ENCODE data around the gene SORCS3. TPM values are rescaled to one million over a fixed set of nuclear protein-coding genes. Genes with fewer than 3 reads are reported as not detected.

The SORCS3 gene
- total and polyA plus RNA-seq, 2 of the 4 experiments (the other 2 are of a cell fraction) = not detected

DNA sequence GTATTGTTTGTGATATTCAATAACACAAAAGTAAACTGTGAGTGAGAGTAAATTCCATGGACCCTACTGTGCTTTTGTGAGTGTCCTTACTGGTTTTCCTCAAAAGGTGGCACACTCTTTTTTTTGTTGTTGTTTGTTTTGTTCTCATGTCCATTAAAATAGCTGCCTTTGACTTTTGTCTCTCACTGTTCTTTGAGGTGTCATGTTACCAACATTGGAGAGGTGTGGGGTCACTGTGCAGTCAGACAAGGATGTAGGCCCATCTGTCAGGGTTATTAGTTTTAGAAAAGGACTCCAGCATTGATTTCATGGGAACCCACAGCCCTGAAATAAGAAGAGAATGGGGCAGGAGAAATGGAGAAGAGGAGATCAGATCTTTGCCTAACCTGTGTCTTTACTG lies 383.1 kb downstream of the SORCS3 start:
- Histone ChIP-seq H3K4ac (ENCODE audit: low read depth, low read length) (no peak overlapping the region), H3K36me3 (ENCODE audit: control insufficient read depth, insufficient read depth, low read length) (no peaks in the 10 kb centered on the region), H3K27ac (ENCODE audit: insufficient read depth, low read length) (no peak overlapping the region), H2AK5ac (ENCODE audit: low read depth, low read length) (no peak overlapping the region), H3K27me3 (ENCODE audit: control insufficient read depth, insufficient read depth, low read length) (no peaks in the 10 kb centered on the region), H3K9me1 (ENCODE audit: insufficient read depth, low read length) (no peaks in the 10 kb centered on the region), H3K4me2 (ENCODE audit: low read depth, low read length) (no peak overlapping the region), H2AK9ac (replicated peaks; ENCODE audit: low read depth, low read length, poor library complexity) (no peak overlapping the region), H3K14ac (replicated peaks; ENCODE audit: low read depth, low read length) (no peak overlapping the region), H3K56ac (ENCODE audit: extremely low read depth, insufficient read depth, low read length) (no peak overlapping the region), H3K9me3 (ENCODE audit: control insufficient read depth, insufficient read depth, low read length) (peaks cover 4% of the 10 kb centered on the region; the same call in 1 of the 2 replicates), H3K18ac (ENCODE audit: low read depth, low read length) (no peak overlapping the region), H2BK15ac (ENCODE audit: low read depth, low read length) (no peak overlapping the region), H3K23ac (ENCODE audit: low read depth, low read length) (no peak overlapping the region), H2BK5ac (ENCODE audit: low read depth, low read length, poor library complexity, severe bottlenecking) (no peak overlapping the region), H2BK120ac (ENCODE audit: low read depth, low read length) (no peak overlapping the region), H2BK20ac (ENCODE audit: low read depth, low read length) (no peak overlapping the region), H4K20me1 (ENCODE audit: insufficient read depth, low read length) (no peaks in the 10 kb centered on the region), H4K91ac (ENCODE audit: insufficient read depth, low read depth, low read length) (no peak overlapping the region), H4K5ac (ENCODE audit: low read depth, low read length) (no peak overlapping the region), H4K8ac (ENCODE audit: low read depth in 2 of 2, low read length in 2 of 2) (no peak overlapping the region), H3K9ac (ENCODE audit: low read depth, low read length) (no peak overlapping the region), H3K79me1 (ENCODE audit: low read depth in 1 of 2, low read length in 2 of 2) (no peaks in the 10 kb centered on the region), H2AFZ (replicated peaks; ENCODE audit: low read length, poor library complexity) (no peak overlapping the region), H3K4me1 (ENCODE audit: control insufficient read depth, insufficient read depth, low read length) (no peaks in the 10 kb centered on the region), H3K4me3 (ENCODE audit: insufficient read depth, low read depth, low read length) (no peak overlapping the region)
- in situ Hi-C loops (cut with MboI; ENCODE audit: low sequenced_read_pairs) = no loop called here
- POLR2A ChIA-PET (ENCODE audit: unreplicated experiment) = no interaction called here
- intact Hi-C loops (cut with micrococcal nuclease) = no loop called here
- dilution Hi-C loops (cut with HindIII; ENCODE audit: low sequenced_read_pairs, unreplicated experiment) = no loop called here
- CTCF ChIA-PET = no interaction called here
- ATAC-seq (ENCODE audit: low read depth) = no peak
- no peak for TF ChIP-seq MXI1 (IDR thresholded peaks at IDR 0.05; ENCODE audit: borderline replicate concordance, low read depth, low read length)
- TF ChIP-seq USF2 (IDR thresholded peaks at IDR 0.05; ENCODE audit: low read depth, low read length) = no peak
- TF ChIP-seq POLR2A (IDR thresholded peaks at IDR 0.05; ENCODE audit: low read depth, low read length) = no peak
- TF ChIP-seq, protein P1, sequence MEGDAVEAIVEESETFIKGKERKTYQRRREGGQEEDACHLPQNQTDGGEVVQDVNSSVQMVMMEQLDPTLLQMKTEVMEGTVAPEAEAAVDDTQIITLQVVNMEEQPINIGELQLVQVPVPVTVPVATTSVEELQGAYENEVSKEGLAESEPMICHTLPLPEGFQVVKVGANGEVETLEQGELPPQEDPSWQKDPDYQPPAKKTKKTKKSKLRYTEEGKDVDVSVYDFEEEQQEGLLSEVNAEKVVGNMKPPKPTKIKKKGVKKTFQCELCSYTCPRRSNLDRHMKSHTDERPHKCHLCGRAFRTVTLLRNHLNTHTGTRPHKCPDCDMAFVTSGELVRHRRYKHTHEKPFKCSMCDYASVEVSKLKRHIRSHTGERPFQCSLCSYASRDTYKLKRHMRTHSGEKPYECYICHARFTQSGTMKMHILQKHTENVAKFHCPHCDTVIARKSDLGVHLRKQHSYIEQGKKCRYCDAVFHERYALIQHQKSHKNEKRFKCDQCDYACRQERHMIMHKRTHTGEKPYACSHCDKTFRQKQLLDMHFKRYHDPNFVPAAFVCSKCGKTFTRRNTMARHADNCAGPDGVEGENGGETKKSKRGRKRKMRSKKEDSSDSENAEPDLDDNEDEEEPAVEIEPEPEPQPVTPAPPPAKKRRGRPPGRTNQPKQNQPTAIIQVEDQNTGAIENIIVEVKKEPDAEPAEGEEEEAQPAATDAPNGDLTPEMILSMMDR (conservative IDR thresholded peaks at IDR 0.05; ENCODE audit: low read depth, low read length) = no peak
- TF ChIP-seq MAFK (IDR thresholded peaks at IDR 0.05; ENCODE audit: low read depth, low read length) = no peak
- TF ChIP-seq SMC3 (IDR thresholded peaks at IDR 0.05; ENCODE audit: low read depth, low read length) = no peak
- DNase-seq = no peak
- no TSS peak for BruUV-seq (replicated peaks)

Data from IMR-90 (cell line).